A549 (cell line): ENCODE results near the gene GRID1.

Source experiments
- BCL3 ChIP-seq: fragments of >200 bp; sonication (Bioruptor Twin); formaldehyde crosslinking; IDR thresholded peaks from 3 replicates; pipeline ENCODE4 v1.6.1; 2016
- CEBPB ChIP-seq, 2 experiments: fragments of >200 bp in 1 of 2; sonication (Bioruptor Twin) in 1 of 2; formaldehyde crosslinking in 1 of 2; IDR thresholded peaks; 2 replicates each; pipeline ENCODE4 v1.6.1; 2012 to 2016
- CTCF ChIP-seq: fragments of >200 bp; sonication (Bioruptor Twin); formaldehyde crosslinking; IDR thresholded peaks from 3 replicates; pipeline ENCODE4 v1.5.1; 2016
- E2F6 ChIP-seq: IDR thresholded peaks from 2 replicates; pipeline ENCODE4 v1.6.1; 2012; ENCODE audit warnings: low read depth, borderline replicate concordance
- MAFK ChIP-seq: fragments of 450-650 bp; IDR thresholded peaks from 2 replicates; pipeline ENCODE4 v1.6.1; 2014; ENCODE audit not compliant: partially characterized antibody
- POLR2A ChIP-seq: IDR thresholded peaks from 2 replicates; pipeline ENCODE4 v1.6.1; 2012; ENCODE audit warnings: mild to moderate bottlenecking, low read length
- REST ChIP-seq: fragments of 200-600 bp; sonication (generic); IDR thresholded peaks from 2 replicates; pipeline ENCODE4 v1.6.1; 2016; ENCODE audit warnings: antibody characterized with exemption, mild to moderate bottlenecking, moderate library complexity

GRCh38 chr10:86301971-86302370, 64.6 kb downstream of the GRID1 start:
- TF ChIP-seq E2F6 (no peak), CTCF (no peak), REST (no peak), BCL3 (no peak), CEBPB (IDR thresholded peaks at IDR 0.05) (no peak), POLR2A (no peak), MAFK (no peak)
